Measurements from ENCODE around the gene C1QTNF6.

- TF ChIP-seq, protein P1, sequence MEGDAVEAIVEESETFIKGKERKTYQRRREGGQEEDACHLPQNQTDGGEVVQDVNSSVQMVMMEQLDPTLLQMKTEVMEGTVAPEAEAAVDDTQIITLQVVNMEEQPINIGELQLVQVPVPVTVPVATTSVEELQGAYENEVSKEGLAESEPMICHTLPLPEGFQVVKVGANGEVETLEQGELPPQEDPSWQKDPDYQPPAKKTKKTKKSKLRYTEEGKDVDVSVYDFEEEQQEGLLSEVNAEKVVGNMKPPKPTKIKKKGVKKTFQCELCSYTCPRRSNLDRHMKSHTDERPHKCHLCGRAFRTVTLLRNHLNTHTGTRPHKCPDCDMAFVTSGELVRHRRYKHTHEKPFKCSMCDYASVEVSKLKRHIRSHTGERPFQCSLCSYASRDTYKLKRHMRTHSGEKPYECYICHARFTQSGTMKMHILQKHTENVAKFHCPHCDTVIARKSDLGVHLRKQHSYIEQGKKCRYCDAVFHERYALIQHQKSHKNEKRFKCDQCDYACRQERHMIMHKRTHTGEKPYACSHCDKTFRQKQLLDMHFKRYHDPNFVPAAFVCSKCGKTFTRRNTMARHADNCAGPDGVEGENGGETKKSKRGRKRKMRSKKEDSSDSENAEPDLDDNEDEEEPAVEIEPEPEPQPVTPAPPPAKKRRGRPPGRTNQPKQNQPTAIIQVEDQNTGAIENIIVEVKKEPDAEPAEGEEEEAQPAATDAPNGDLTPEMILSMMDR (IDR thresholded peaks at IDR 0.05): no peak
- TF ChIP-seq REST (IDR thresholded peaks at IDR 0.05; ENCODE audit: insufficient read depth in 1 of 2, low read depth in 2 of 2, low read length in 1 of 2): no peak
- TF ChIP-seq POLR2AphosphoS5 (IDR thresholded peaks at IDR 0.05; ENCODE audit: low read depth, low read length): no peak
- no peak for TF ChIP-seq SIN3A (IDR thresholded peaks at IDR 0.05; ENCODE audit: borderline replicate concordance, insufficient read depth, low read depth, low read length)
- no peak for TF ChIP-seq TCF7L2 (IDR thresholded peaks at IDR 0.05; ENCODE audit: low read depth, low read length)
Observed at GRCh38 chr22:37145180-37146050, 42.6 kb downstream of the C1QTNF6 start.

All from Panc1 (cell line).